MCF 10A (cell line): ENCODE data around the gene DOK6. TPM values are rescaled to one million over a fixed set of nuclear protein-coding genes. Genes with fewer than 3 reads are reported as not detected.
A peak's percentile ranks its signal among the peaks of the same experiment; 100 is the strongest.

Experiments
- BruUV-seq: library from RNA; stranded (reverse); fragments of 400-500 nt; replicated peaks from 2 replicates; lab custom pipeline; 2021; lab: Mats Ljungman, UMichigan
- CTCF ChIA-PET: fragments of 300-600 bp; sonication (Branson Sonifier 250); formaldehyde crosslinking; extraction: SDS; loops from one replicate; lab custom pipeline; 2021; ENCODE audit warnings: antibody characterized with exemption, inconsistent platforms; lab: Yijun Ruan, JAX
- POLR2A ChIA-PET: fragments of 300-600, 350-650 bp; sonication (Branson Sonifier 250); formaldehyde crosslinking; extraction: SDS; loops from one replicate; lab custom pipeline; 2020; ENCODE audit warnings: antibody characterized with exemption, inconsistent platforms; lab: Yijun Ruan, JAX
- DNase-seq: peaks from one replicate; pipeline ENCODE4 v3.0.0-alpha.2; 2018; ENCODE audit not compliant: unreplicated experiment
- H3K27ac Mint-ChIP-seq: one replicate; pipeline ENCODE4 v1.8.0; 2022; ENCODE audit warnings: mild to moderate bottlenecking, low read depth, mixed read lengths; ENCODE audit not compliant: unreplicated experiment
- H3K27me3 Mint-ChIP-seq: one replicate; pipeline ENCODE4 v1.8.0; 2022; ENCODE audit warnings: mixed read lengths; ENCODE audit not compliant: insufficient read depth, unreplicated experiment
- H3K36me3 Mint-ChIP-seq: one replicate; pipeline ENCODE4 v1.8.0; 2022; ENCODE audit warnings: mild to moderate bottlenecking, moderate library complexity, mixed read lengths; ENCODE audit not compliant: insufficient read depth, unreplicated experiment
- H3K4me1 Mint-ChIP-seq: one replicate; pipeline ENCODE4 v1.8.0; 2022; ENCODE audit warnings: mixed read lengths; ENCODE audit not compliant: insufficient read depth, unreplicated experiment
- H3K4me3 Mint-ChIP-seq: one replicate; pipeline ENCODE4 v1.8.0; 2022; ENCODE audit warnings: mild to moderate bottlenecking, moderate library complexity, mixed read lengths; ENCODE audit not compliant: unreplicated experiment
- H3K9me3 Mint-ChIP-seq: one replicate; pipeline ENCODE4 v1.8.0; 2022; ENCODE audit warnings: mixed read lengths; ENCODE audit not compliant: unreplicated experiment
- intact Hi-C: fragments of 100-400 bp; cut with micrococcal nuclease; formaldehyde crosslinking; loops from 2 replicates; pipeline ENCODE4 v1.14.1; 2022
- total RNA-seq: library from RNA; stranded (reverse); gene quantifications from 2 replicates; pipeline ENCODE4 v1.2.3, GENCODE V29; 2022
- TF ChIP-seq, protein P1 (sequence below): fragments of 200-600 bp; IDR thresholded peaks from one replicate; pipeline ENCODE4 v1.8.0; 2022; ENCODE audit warnings: antibody characterized with exemption, mild to moderate bottlenecking; ENCODE audit not compliant: unreplicated experiment

Gene DOK6
- total RNA-seq, 1 experiment from 2014 or later = not detected

DNA sequence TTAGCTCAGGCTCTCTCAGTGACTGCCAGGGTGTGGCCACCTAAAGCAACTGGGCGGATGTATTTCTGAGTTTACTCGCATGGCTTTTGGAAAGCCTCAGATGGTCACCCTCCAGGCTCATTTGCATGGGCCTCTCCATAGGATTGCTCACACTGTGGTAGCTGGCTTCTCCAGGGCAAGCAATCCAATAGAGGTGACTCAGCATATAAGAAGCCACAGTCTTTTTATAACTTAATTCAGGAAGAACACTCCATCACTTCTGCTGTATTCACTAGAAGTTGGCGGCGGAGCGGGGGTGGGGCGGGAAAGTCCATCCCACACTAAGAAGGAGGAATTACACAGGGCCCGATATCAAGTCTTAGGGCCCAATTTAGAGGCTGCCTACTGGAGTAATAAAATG lies 3.6 kb upstream of the DOK6 start:
- intact Hi-C loops = no loop called here
- POLR2A ChIA-PET = no interaction called here
- H3K27me3 Mint-ChIP-seq = peaks cover 61% of the 10 kb centered on the region
- H3K27ac Mint-ChIP-seq = no peak overlapping the region
- TF ChIP-seq, protein P1, sequence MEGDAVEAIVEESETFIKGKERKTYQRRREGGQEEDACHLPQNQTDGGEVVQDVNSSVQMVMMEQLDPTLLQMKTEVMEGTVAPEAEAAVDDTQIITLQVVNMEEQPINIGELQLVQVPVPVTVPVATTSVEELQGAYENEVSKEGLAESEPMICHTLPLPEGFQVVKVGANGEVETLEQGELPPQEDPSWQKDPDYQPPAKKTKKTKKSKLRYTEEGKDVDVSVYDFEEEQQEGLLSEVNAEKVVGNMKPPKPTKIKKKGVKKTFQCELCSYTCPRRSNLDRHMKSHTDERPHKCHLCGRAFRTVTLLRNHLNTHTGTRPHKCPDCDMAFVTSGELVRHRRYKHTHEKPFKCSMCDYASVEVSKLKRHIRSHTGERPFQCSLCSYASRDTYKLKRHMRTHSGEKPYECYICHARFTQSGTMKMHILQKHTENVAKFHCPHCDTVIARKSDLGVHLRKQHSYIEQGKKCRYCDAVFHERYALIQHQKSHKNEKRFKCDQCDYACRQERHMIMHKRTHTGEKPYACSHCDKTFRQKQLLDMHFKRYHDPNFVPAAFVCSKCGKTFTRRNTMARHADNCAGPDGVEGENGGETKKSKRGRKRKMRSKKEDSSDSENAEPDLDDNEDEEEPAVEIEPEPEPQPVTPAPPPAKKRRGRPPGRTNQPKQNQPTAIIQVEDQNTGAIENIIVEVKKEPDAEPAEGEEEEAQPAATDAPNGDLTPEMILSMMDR = no peak
- no peaks in the 10 kb centered on the region for H3K9me3 Mint-ChIP-seq
- H3K4me1 Mint-ChIP-seq = no peaks in the 10 kb centered on the region
- no TSS peak for BruUV-seq
- peak; percentile 11 for DNase-seq
- CTCF ChIA-PET = no interaction called here
- H3K36me3 Mint-ChIP-seq = peaks cover 6% of the 10 kb centered on the region
- H3K4me3 Mint-ChIP-seq = no peak overlapping the region

DNA sequence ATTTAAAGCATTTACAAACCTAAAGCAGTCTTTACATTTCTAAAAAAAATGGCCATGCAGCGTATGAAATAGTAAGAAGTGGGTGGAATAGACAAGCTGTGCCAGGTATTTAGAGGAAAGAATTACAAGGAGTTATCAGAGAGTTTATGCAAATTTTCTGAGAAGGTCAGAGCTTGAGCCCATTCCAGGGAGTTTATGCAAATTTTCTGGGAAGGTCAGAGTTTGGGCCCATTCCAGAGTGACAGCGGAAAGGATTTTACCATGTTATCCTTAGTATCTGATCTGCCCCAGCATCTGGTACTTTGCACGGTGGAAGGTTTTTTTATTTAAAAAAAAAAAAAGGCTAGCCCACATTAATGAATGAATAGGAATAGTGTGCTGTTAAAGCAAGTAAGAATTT lies 1.4 kb upstream of the DOK6 start:
- Mint-ChIP-seq H3K36me3 (peaks cover 6% of the 10 kb centered on the region), H3K9me3 (no peaks in the 10 kb centered on the region), H3K4me3 (no peak overlapping the region), H3K27me3 (peaks cover 55% of the 10 kb centered on the region), H3K4me1 (no peaks in the 10 kb centered on the region), H3K27ac (no peak overlapping the region)
- no peak for DNase-seq
- no TSS peak for BruUV-seq
- TF ChIP-seq, protein P1 = no peak
- ChIA-PET POLR2A (no interaction called here), CTCF (no interaction called here)
- intact Hi-C loops = no loop called here

DNA sequence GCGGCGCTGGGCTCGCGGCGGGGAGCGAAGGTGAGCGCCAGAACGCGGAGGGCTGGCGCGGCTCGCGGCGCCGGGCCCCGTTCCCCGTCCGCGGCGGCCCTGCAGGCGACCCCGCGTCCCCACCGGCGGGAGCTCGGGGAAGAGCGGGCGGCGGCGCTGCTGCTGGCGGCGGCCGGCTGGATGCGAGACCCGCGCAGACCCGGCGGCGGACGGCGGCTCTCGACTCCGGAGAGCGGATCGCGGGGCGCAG lies 213 bp downstream of the DOK6 start:
- Mint-ChIP-seq H3K4me3 (no peak overlapping the region), H3K9me3 (no peaks in the 10 kb centered on the region), H3K27me3 (peaks cover 48% of the 10 kb centered on the region), H3K27ac (no peak overlapping the region), H3K4me1 (no peaks in the 10 kb centered on the region), H3K36me3 (peaks cover 6% of the 10 kb centered on the region)
- no TSS peak for BruUV-seq
- TF ChIP-seq, protein P1 = no peak
- POLR2A ChIA-PET = no interaction called here
- CTCF ChIA-PET = no interaction called here
- DNase-seq = no peak
- intact Hi-C loops = no loop called here

DNA sequence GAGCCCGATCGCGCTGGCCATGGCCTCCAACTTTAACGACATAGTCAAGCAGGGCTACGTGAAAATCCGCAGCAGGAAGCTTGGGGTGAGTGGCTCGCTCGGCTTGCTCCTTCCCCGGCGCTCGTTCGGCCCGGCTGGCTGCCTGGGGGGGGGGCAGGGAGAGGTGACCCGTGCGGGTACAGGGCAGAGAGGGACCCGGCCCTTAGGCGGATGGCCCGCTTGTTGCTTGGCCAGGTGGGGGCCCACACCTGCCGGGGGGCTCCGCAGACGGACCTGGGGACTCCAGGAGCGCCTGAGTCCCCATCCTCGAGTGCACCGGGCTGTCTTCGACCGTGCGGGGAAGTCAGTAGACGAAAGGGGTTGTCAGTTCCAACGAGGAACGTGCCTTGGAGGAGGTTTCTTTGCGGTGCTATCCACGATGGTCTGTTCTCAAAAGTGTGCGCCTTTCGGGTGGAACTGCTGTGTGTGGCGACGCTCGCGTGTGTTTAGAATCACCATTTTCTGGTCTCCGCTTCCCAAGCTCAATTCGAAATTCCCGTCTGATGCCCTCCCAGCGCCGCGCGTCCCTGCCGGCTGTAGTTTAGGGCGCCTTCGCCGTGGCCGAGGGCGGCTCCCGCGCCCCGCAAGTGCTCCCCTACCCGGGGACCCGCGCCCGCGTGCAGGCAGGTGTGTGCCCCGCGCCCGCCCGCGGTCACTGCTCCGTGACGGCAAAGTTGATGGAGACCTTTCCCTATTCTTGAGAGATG lies 711 bp downstream of the DOK6 start:
- no peaks in the 10 kb centered on the region for H3K9me3 Mint-ChIP-seq
- no peak overlapping the region for H3K27ac Mint-ChIP-seq
- no TSS peak for BruUV-seq
- H3K4me1 Mint-ChIP-seq = no peaks in the 10 kb centered on the region
- peaks cover 6% of the 10 kb centered on the region for H3K36me3 Mint-ChIP-seq
- intact Hi-C loops = no loop called here
- no peak overlapping the region for H3K4me3 Mint-ChIP-seq
- ChIA-PET POLR2A (no interaction called here), CTCF (no interaction called here)
- H3K27me3 Mint-ChIP-seq = peaks cover 47% of the 10 kb centered on the region
- DNase-seq = no peak
- TF ChIP-seq, protein P1 = no peak
